ENCODE measurements around the gene TINAGL1. TPM values are rescaled to one million over a fixed set of nuclear protein-coding genes. Genes with fewer than 3 reads are reported as not detected.

Gene TINAGL1
- total RNA-seq, 1 experiment from 2014 or later: 57.9 TPM

- POLR2A ChIA-PET: no interaction called here
Observed at GRCh38 chr1:31570906-31571305, 5.4 kb upstream of the TINAGL1 start.

More at GRCh38 chr1:31570906-31571305, 5.4 kb upstream of the TINAGL1 start:
- H3K27ac ChIP-seq (ENCODE audit: low read depth, low read length): no peak overlapping the region
- DNase-seq (ENCODE audit: low read depth, low spot score) (no peak), ATAC-seq (no peak)
- no peaks in the 10 kb centered on the region for H3K9me2 ChIP-seq (ENCODE audit: insufficient read depth)
- CTCF ChIA-PET: interaction anchor here (1.4 kb wide), 1 partner anchor 17 kb away, joined by 6 read pairs; no protein-coding TSS in a partner anchor
- no peak overlapping the region for H2AFZ ChIP-seq (ENCODE audit: low read depth, low read length, poor library complexity, severe bottlenecking)
- no peak overlapping the region for H3K4me2 ChIP-seq (ENCODE audit: low read length)
- H3K36me3 ChIP-seq (ENCODE audit: control insufficient read depth in 1 of 2, insufficient read depth in 2 of 2, low read length in 2 of 2): no peaks in the 10 kb centered on the region
- H3K9ac ChIP-seq (ENCODE audit: low read length): no peak overlapping the region
- RAD21 ChIA-PET (ENCODE audit: low non-redundant PET in 1 of 2, low total read pairs in 2 of 2, uncharacterized antibody in 2 of 2, unreplicated experiment in 2 of 2): no interaction called here
- no peaks in the 10 kb centered on the region for H3K79me2 ChIP-seq (ENCODE audit: insufficient read depth, low read length)
- H4K20me1 ChIP-seq (ENCODE audit: insufficient read depth): no peaks in the 10 kb centered on the region
- BruUV-seq (replicated peaks): no TSS peak
- intact Hi-C loops (cut with micrococcal nuclease): no loop called here
- H3K9me3 ChIP-seq (ENCODE audit: control insufficient read depth in 1 of 2, insufficient read depth in 1 of 2, low read depth in 1 of 2, low read length in 2 of 2): no peaks in the 10 kb centered on the region
- H3K27me3 ChIP-seq (ENCODE audit: insufficient read depth, low read length): no peaks in the 10 kb centered on the region
- H3K4me1 ChIP-seq (ENCODE audit: control insufficient read depth in 1 of 2, insufficient read depth in 2 of 2, low read length in 2 of 2): peaks cover 44 to 83% of the 10 kb centered on the region in 2 experiments
- TF ChIP-seq ZFX (IDR thresholded peaks at IDR 0.05) (no peak), RAD21 (IDR thresholded peaks at IDR 0.05; ENCODE audit: low read depth) (no peak)
- TF ChIP-seq, protein P1, sequence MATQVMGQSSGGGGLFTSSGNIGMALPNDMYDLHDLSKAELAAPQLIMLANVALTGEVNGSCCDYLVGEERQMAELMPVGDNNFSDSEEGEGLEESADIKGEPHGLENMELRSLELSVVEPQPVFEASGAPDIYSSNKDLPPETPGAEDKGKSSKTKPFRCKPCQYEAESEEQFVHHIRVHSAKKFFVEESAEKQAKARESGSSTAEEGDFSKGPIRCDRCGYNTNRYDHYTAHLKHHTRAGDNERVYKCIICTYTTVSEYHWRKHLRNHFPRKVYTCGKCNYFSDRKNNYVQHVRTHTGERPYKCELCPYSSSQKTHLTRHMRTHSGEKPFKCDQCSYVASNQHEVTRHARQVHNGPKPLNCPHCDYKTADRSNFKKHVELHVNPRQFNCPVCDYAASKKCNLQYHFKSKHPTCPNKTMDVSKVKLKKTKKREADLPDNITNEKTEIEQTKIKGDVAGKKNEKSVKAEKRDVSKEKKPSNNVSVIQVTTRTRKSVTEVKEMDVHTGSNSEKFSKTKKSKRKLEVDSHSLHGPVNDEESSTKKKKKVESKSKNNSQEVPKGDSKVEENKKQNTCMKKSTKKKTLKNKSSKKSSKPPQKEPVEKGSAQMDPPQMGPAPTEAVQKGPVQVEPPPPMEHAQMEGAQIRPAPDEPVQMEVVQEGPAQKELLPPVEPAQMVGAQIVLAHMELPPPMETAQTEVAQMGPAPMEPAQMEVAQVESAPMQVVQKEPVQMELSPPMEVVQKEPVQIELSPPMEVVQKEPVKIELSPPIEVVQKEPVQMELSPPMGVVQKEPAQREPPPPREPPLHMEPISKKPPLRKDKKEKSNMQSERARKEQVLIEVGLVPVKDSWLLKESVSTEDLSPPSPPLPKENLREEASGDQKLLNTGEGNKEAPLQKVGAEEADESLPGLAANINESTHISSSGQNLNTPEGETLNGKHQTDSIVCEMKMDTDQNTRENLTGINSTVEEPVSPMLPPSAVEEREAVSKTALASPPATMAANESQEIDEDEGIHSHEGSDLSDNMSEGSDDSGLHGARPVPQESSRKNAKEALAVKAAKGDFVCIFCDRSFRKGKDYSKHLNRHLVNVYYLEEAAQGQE (IDR thresholded peaks at IDR 0.05; ENCODE audit: low read depth): no peak
- H3K4me3 ChIP-seq (replicated peaks in 1 of 2; ENCODE audit: low read depth in 1 of 2, low read length in 2 of 2): no peak overlapping the region
